Left kidney (tissue), 8 donors: ENCODE data around the gene SH3BGRL3. TPM values are rescaled to one million over a fixed set of nuclear protein-coding genes. Genes with fewer than 3 reads are reported as not detected.
"Not testable (repeated sequence)": the region's sequence is repeated elsewhere in the genome, so short reads cannot be mapped to it uniquely, and the experiment has no call there.

Experiments
- DNase-seq: peaks from one replicate; pipeline ENCODE4 v3.0.0-alpha.2; 2013
- long read RNA-seq, 8 donors: transcript quantifications; one replicate each; lab custom pipeline, GENCODE V29; 2026
- polyA plus RNA-seq: library from polyadenylated mRNA; unstranded; fragments of 120-200 nt; gene quantifications from one replicate; pipeline ENCODE4 v1.2.1, GENCODE V29; 2013; ENCODE audit not compliant: insufficient read length

SH3BGRL3 gene
- 87.2 TPM for polyA plus RNA-seq
- long read RNA-seq, donor 1, transcript SH3BGRL3-201 (3 exons, 1,661 nt): major isoform, 175 of 206 reads
- long read RNA-seq, donor 1, transcript SH3BGRL3-202 (2 exons, 768 nt): minor isoform, 5 of 206 reads
- long read RNA-seq, donor 1, partial matches to known transcripts: 17 of 206 reads
- long read RNA-seq, donor 1, other reads (novel, unspliced or antisense): 9 of 206 reads
- long read RNA-seq, donor 2, transcript SH3BGRL3-202 (2 exons, 768 nt): minor isoform, 7 of 90 reads
- long read RNA-seq, donor 2, transcript SH3BGRL3-201 (3 exons, 1,661 nt): major isoform, 83 of 90 reads
- long read RNA-seq, donor 2, partial matches to known transcripts: 0 of 90 reads
- long read RNA-seq, donor 2, other reads (novel, unspliced or antisense): 0 of 90 reads
- long read RNA-seq, donor 3, transcript SH3BGRL3-201 (3 exons, 1,661 nt): major isoform, 88 of 92 reads
- long read RNA-seq, donor 3, partial matches to known transcripts: 0 of 92 reads
- long read RNA-seq, donor 3, other reads (novel, unspliced or antisense): 0 of 92 reads
- long read RNA-seq, donor 4, transcript SH3BGRL3-201 (3 exons, 1,661 nt): major isoform, 10 of 11 reads
- long read RNA-seq, donor 4, partial matches to known transcripts: 0 of 11 reads
- long read RNA-seq, donor 4, other reads (novel, unspliced or antisense): 0 of 11 reads
- long read RNA-seq, donor 5, transcript SH3BGRL3-201 (3 exons, 1,661 nt): major isoform, 149 of 154 reads
- long read RNA-seq, donor 5, transcript SH3BGRL3-202 (2 exons, 768 nt): minor isoform, 5 of 154 reads
- long read RNA-seq, donor 5, partial matches to known transcripts: 0 of 154 reads
- long read RNA-seq, donor 5, other reads (novel, unspliced or antisense): 0 of 154 reads
- long read RNA-seq, donor 6, transcript SH3BGRL3-201 (3 exons, 1,661 nt): major isoform, 121 of 146 reads
- long read RNA-seq, donor 6, transcript SH3BGRL3-202 (2 exons, 768 nt): minor isoform, 5 of 146 reads
- long read RNA-seq, donor 6, partial matches to known transcripts: 15 of 146 reads
- long read RNA-seq, donor 6, other reads (novel, unspliced or antisense): 5 of 146 reads
- long read RNA-seq, donor 7, transcript SH3BGRL3-202 (2 exons, 768 nt): minor isoform, 10 of 167 reads
- long read RNA-seq, donor 7, transcript SH3BGRL3-201 (3 exons, 1,661 nt): major isoform, 121 of 167 reads
- long read RNA-seq, donor 7, partial matches to known transcripts: 36 of 167 reads
- long read RNA-seq, donor 7, other reads (novel, unspliced or antisense): 0 of 167 reads
- long read RNA-seq, donor 8, transcript SH3BGRL3-201 (3 exons, 1,661 nt): major isoform, 38 of 47 reads
- long read RNA-seq, donor 8, partial matches to known transcripts: 6 of 47 reads
- long read RNA-seq, donor 8, other reads (novel, unspliced or antisense): 0 of 47 reads

DNA sequence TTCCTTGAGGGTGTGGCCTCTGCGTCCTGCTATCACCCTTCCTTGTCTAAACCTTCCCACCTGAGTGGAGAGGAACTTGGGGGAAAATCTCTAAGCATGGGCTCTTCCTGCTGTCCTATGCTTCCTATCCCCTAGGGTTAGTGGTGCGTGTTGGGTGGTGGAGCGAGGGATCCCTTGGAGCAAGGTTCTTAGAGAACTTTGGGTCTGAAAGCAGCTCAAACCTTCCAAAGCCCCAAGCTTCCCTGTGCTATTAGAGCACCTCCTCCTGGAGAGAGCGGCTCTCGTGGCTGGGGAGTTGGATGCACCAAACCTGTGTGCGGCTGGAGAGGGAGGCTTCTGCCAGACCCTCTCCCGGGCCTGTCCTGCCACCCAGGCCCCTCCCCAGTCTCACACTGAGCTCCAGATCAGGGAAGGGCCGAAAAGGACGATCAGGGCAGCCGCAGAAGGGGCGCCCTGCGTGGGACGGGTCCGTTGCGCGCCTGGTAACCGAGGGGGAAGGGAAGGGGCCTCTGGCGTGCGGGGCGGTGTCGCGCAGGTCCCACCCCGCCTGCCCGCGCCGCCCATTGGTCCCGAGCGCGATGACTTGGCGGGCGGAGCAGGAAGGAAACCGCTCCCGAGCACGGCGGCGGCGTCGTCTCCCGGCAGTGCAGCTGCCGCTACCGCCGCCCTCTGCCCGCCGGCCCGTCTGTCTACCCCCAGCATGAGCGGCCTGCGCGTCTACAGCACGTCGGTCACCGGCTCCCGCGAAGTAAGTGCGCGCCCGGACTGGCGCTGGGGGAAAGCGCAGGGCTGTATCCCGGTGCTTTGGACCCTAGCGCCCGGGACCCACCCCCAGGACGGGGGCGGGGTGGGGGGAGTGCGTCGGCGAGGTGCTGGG lies at the start of gene SH3BGRL3:
Gene SH3BGRL3 (plus strand): TSS at position 631 of the 877 bp plus-strand sequence. CDS start 70 bp downstream, at position 701.
- peak; percentile 77 for DNase-seq

- DNase-seq: not testable (repeated sequence)
These were observed 49.2 kb upstream of the SH3BGRL3 start for GRCh38 chr1:26230682-26231081.

GRCh38 chr1:26233903-26234643 lies 45.8 kb upstream of the SH3BGRL3 start, which contains the start of gene CEP85:
CEP85 (plus strand) TSS chr1:26234200; CDS start chr1:26239784, 5,584 bp downstream.
- peak; percentile 96 for DNase-seq

DNA sequence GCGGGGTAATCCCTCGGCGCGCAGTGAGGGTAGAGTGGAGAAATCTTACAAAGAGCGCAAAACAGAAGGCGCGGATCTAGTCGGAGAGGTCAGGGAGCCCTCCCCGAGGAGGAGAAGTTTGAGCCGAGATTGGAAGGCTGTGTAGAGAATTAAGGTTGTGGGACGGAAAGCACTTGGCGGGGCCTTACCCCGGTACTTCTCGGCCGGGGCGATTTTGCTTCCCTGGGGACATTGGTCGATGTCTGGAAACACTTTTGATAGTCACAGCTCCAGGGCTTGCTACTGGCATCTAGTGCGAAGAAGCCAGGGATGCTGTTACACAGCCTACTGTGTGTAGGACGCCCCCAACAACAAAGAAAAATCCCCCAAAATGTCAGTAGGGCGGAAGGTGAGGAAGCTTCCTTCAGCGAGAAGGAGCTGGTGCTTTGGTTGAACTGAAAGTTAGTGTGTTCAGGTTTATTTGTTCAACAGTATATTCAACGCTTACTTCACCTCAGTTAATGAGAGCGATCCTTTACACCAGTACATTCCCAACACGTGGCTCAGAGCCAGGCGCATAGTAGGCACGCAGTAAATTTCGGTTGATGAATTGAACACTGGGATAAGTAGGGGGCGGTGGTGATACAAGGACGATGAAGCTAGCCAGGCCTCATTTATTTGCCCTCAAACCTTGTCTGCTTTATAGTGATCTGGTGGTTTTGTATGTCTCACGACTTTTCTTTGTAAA lies 45.1 kb upstream of the SH3BGRL3 start:
- DNase-seq: no peak

- DNase-seq: no peak
These were observed 42.5 kb upstream of the SH3BGRL3 start for GRCh38 chr1:26237230-26237966.

- no peak for DNase-seq
These were observed 40.0 kb upstream of the SH3BGRL3 start for GRCh38 chr1:26239936-26240335.

GRCh38 chr1:26252718-26253117 lies 27.2 kb upstream of the SH3BGRL3 start:
- no peak for DNase-seq

- DNase-seq: no peak
These were observed 25.5 kb upstream of the SH3BGRL3 start for GRCh38 chr1:26254404-26254803.

DNA sequence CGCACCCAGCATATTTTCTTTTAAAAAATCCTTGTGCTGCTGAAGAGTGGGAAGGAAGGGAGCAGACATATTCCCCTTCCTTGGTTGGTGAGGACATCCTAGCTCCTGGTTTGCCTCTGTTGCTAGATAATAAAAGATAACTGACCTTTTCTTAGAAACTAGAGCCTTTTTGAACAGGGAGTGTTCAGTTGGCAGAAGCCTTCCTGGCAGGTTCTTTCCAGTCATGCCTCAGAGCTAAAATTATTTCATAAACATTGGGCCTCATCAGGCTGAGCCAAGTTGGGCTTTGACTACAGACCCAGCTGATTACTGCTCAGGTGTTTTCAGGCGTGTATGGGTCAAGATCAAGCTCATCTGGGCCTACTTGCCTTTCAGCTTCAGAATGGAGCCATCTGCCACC lies 22.7 kb upstream of the SH3BGRL3 start:
- no peak for DNase-seq

- no peak for DNase-seq
These were observed 20.9 kb upstream of the SH3BGRL3 start for GRCh38 chr1:26259005-26259404.

- no peak for DNase-seq
These were observed 20.3 kb upstream of the SH3BGRL3 start for GRCh38 chr1:26259578-26259977.

DNA sequence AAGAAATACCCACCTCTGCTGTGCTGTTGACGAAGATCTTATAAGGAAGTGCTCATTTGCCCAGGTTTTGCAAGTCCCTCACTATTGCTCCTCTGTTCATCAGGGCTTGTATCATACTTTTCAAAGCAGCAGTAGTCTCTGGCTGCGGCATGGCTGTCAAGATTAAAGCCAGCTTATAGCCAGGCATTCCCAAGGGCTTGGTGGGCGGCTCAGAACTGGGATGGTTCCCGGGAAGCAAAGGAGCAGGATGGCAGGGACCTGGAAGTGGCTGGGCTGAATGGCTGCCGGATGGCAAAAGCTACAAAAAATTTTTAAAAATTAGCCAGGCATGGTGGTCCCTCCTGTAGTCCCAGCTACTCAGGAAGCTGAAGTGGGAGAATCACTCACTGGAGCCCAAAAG lies 16.7 kb upstream of the SH3BGRL3 start:
- DNase-seq: no peak

GRCh38 chr1:26265405-26265804 lies 14.5 kb upstream of the SH3BGRL3 start:
- DNase-seq: no peak

DNA sequence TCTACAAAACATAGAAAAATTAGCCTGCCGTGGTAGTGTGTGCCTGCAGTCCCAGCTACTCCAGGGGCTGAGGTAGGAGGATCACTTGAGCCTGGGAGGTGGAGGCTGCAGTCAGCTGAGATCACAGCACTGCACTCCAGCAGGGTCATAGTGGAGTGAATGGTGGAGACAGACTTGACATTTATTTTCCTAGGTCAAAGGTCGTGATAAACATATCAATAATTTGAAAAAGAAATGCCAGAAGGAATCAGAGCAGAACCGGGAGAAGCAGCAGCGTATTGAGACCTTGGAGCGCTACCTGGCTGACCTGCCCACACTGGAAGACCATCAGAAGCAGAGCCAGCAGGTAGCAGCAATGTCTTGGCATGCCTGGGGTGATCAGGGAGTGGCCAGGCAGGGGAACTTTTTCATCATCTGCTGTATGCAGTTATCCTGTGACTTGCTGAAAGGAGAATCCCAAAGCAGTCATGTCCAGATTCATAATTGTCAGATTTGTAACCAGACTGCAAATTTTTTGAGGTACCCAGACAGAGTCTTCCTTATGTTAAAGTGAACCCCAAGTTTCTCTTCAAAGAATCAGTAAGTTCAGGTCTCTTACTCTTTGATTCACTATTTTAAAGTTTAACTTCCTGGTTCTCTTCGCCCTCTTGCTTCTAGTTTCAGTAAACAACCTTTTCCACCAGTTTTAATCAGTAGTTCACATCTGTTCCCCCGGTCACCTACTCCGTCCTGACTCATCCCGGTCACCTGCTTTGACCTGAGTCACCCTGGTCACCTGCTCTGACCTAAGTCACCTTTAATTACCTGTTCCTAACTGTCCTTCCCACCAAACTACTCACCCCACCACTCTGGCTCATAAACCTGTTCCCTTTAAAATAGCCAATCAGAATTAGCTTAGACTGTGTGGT lies 11.3 kb upstream of the SH3BGRL3 start:
- DNase-seq: no peak

DNA sequence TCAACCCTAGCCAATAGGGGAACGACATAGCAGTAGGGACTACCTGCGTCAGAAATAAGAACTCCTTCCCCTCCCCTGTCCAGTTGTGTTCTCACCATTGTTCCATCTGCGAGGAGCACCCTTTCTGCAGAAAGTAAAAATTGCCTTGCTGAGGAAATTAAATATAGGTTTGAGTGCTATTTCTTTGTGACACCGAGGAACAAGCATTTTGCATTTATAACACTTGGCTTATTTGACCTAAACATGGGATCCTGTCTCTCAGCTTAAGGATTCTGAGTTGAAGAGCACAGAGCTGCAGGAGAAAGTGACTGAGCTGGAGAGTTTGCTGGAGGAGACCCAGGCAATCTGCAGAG lies 10.7 kb upstream of the SH3BGRL3 start:
- DNase-seq: no peak

- no peak for DNase-seq
These were observed 5.0 kb upstream of the SH3BGRL3 start for GRCh38 chr1:26274801-26275425.
